Activated CD8-positive, alpha-beta memory T cell treated with anti-CD3 and anti-CD28 coated beads for 48 hours (primary cell): ENCODE results near the gene SPSB3.
"Not testable (repeated sequence)": the region's sequence is repeated elsewhere in the genome, so short reads cannot be mapped to it uniquely, and the experiment has no call there.

ENCODE experiments used
- DNase-seq, 3 experiments: peaks; one replicate each; pipeline ENCODE4 v3.0.0-alpha.2; 2020; ENCODE audit warnings: low read depth in 2 of 3, low spot score in 2 of 3

SPSB3 gene

DNA sequence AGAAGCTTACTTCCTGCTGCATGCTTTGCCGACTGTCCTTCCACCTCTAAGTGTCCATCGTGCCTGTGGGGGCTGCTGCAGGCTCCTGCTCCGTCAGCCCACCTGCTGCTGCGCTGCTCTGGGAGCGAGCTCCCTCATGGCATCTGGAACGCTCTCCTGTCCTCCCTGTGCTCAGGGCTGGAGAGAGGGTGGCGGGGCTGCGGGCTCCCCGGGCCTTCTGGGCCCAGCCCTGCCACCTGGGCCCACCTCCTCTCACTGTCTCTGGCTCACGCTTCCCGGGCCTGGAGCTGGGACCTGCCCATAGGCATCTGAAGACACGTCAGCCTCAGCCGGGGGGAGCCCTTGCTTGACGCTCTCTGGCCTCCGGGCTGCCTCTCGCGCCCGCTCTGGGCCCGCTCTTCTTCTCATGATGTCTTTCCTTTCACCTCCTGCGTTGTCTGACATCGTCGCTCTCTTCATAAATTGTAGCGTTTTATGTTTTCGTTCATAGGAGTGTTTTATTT lies 38.0 kb downstream of the SPSB3 start:
- no peak for DNase-seq

DNA sequence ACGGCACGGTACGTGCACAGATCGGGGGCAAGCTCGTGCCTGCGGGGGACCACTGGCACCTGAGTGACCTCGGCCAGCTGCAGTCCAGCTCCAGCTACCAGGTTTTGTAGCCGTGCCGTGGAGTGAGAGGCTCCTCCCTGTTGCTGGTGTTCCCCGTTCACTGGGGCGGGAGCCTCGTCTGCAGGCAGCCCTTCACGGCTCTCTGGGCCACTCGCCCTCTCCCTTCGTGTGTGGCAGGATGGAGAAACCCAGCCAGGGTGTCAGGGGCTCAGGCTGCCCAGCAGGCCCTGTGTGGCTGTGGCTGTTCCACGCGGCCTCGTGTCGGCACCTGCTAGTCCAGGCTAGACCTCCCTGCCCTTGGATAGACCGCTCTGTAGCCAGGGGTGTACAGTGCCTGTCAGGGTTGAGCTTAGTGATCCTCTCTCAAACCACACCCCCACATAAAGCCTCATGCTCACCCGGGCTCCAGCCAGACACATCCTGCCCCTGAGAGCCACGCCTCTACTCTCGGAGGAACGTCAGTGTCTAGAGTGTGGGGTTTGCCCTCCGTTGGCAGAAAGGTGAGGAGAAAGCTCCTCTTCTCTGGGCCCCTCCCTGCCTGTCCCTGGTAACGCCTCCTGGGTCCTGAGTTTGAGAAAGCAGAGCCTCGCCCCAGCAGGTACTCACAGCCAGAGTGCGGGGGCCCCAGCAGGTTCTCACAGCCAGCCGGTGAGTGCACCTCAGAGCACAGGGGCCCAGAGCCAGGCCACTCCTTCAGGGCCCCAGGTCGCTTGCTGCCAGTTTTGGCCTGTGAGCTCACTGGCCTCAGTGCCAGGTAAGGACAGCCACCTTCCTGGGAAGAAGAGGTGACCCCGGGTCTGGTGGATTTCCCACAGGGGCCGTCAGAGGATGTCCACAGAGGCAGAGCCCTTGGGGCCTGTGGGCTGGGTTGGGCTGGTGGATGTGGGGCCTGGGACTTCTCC lies 38.7 kb downstream of the SPSB3 start:
- DNase-seq = no peak

DNA sequence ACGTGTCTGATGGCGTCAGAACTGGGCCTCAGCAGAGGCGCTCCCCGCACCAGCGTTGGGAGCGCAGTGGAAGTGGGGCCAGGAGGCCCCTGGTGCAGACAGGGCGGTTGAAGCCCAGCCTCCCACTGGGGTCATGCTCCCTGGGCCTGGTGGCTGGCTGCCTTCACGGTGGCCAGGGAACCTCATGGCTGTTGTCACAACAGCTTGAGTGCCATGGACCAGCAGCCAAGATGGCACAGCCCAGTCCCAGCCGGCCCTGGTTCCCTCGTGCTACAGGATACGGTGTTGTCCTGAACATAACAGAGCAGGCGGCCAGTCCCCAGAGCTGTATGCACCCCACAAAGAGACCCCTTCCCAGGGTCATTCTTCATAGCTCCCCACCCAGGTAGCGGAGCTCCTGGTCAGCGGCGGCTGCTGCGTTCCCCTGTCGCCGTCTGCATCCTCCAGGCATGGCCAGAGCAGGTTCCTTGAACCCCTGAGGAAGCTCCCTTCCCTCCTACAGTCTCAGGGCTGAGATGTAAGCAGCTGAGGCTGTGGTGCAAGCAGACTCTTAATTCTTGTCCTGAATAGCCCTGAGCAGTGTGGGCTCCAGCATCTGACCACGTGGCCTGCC lies 40.7 kb downstream of the SPSB3 start:
- no peak for DNase-seq

DNA sequence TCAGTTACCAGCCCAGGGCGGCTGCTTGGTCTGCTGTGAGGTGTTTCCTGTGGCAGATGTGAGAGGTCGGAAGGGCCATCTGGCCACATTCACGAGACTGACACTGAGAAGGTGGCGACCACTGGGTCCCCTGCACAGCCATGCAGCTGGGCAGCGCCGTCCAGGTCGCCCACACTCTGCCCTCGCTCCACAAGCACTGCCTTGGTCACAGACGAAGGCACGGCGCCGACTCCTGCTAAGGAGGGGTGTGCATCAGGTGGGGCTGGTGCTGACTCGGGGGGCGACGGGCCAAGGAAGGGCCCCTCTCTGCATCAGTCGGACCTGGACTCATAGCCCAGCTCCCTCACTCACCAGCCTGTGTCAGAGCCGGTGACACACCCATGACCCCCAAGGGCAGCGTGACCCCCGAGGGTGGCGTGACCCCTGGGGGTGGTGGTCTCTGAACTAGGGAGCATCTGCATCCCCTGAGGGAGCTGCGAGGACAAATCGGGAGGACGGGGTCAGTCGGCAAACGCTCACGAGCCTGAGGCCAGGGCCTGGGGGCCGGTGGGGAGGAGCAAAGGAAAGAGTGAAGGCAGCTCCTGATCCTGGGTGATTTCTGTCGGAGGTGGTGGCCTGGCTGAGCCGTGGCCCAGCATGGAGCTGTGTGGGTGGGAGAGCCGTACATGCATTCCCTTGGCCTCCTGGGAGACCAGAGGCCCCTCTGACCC lies 41.4 kb downstream of the SPSB3 start:
- no peak for DNase-seq

DNA sequence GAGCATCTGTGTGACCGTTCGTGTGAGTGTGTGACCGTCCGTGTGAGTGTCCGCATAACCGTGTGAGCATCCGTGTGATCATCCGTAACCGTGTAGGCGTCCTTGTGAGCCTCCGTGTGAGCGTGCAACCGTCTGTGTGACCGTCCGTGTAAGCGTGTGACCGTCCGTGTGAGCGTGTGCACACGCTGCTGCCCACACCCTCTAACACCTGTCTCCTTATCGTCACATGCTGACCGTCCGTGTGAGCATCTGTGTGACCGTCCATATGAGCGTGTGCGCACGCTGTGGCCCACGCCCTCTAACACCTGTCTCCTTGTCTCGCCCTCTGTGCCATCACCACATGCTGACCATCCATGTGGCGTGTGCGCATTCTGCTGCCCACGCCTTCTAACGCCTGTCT lies 42.1 kb downstream of the SPSB3 start:
- no peak for DNase-seq

DNA sequence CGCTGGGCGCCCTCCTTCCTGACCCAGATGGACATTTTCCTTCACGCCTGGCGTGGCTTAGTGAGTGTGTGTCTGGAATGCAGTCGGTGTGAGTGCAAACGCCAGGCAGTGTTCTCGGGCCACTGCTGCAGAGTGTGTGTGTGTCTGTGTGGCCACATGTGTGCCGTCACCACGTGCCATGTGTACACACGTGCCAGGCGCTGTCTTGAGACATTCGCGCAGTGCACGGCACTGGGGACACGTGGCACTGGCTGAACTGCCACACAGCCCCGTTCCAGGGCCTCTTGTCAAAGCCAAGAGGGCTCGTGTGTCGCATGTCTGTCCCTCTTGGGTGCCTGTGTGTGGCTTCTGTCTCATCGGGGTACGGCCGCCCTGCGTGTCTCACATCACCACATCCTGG lies 47.6 kb downstream of the SPSB3 start:
- no peak for DNase-seq

DNA sequence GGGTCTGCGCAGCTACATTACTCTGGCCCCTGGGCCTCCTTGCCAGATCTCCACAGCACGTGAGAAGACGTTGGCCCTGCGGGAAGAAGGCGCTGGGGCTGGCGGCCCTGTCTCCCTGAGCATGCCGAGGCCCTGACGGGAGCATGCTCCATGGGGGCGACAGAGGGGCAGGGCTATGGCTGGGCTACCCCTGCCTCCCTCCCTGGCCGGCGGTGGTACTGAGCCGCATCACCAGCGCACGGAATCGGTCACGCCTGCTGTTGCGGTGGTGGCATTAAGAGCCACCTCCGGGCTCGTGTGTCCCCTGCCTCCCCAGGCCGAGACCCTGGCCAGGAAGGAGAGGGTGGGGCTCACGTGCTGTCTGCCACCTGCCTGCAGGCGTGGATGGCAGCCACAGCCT lies 48.2 kb downstream of the SPSB3 start:
- no peak for DNase-seq

DNA sequence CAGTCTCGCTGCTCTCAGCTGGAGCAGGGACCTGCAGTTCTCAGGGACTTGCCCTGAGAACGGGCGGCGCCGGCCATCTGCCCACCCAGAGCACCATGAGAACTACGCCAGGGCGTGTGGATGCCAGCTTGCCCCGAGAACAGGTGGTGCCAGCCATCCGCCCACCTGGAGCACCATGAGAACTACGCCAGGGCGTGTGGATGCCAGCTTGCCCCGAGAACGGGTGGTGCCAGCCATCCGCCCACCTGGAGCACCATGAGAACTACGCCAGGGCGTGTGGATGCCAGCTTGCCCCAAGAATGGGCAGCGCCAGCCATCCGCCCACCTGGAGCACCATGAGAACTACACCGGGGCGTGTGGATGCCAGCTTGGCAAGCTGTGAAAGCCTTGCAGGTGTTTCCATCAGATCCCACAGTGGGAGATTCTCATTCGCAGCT lies 49.8 kb downstream of the SPSB3 start:
- DNase-seq = not testable (repeated sequence)

DNA sequence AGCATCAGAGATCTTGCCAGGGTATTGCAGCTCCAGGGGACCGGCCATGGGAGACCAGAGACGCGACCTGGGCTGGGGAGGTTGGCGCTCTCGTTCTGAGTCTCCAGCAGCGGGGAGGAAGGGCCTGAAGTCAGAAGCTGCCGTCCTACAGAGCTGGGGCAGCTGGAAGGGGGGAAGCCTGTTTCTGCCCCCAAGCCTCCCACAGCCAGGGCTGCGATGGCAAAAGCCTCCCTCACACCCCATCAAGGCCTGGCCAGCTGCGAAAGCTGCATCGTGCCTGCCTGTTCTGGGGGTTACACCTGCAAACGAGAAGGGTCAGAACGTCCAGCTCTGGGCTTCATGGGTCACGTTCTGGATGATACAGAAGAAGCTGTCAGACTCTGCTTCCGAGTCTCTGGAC lies 50.3 kb downstream of the SPSB3 start:
- DNase-seq = no peak

DNA sequence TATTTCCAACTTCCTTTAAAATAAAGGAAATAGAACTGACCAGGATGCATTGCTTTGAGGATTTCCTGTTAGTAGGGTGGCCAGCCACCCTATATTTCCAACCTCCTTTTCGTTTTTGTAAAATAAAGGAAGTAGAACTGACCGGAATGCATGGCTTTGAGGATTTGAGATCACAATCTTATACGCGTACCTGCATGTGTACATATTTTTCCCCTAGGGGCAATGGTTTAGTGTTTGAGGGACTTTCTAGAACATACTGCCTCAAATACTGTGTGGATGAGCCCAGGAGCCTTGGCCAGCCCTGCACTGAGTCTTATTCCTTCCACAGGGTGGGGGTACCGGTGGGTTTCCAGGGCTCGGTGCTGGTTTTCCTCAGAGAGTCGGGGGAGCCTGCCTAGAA lies 50.8 kb downstream of the SPSB3 start:
- DNase-seq = no peak

DNA sequence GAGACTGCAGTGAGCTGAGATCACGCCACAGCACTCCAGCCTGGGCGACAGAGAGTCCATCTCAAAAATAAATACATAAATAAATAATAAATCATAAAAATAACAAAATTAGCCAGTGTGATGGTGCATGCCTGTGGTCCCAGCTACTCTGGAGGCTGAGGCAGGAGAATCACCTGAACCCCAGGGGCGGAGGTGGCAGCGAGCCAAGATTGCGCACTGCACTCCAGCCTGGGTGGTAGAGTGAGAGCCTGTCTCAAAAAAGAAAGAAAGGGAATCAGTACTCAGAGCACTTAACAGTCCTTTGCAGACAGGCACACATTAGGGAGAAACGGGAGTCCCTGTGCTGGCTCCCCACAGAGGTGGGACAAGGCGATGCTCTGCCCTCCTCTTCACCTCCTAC lies 51.3 kb downstream of the SPSB3 start:
- DNase-seq = no peak

DNA sequence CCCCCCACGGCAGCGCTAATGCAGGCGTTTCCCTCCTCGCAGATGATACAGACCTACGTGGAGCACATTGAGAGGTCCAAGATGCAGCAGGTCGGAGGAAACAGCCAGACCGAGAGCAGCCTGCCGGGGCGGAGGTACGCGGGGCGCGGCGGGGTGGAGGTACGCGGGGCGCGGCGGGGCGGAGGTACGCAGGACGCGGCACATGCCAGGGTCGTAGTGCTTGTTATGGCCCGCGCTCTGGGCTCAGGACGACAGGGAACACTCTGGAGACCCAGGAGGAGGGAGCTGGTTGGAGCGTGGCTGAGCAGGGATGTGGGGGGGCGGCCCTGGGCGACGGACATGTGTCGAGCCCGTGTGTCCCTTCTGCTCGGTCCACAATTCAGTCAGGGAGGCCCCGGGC lies 52.9 kb downstream of the SPSB3 start:
- DNase-seq = no peak

DNA sequence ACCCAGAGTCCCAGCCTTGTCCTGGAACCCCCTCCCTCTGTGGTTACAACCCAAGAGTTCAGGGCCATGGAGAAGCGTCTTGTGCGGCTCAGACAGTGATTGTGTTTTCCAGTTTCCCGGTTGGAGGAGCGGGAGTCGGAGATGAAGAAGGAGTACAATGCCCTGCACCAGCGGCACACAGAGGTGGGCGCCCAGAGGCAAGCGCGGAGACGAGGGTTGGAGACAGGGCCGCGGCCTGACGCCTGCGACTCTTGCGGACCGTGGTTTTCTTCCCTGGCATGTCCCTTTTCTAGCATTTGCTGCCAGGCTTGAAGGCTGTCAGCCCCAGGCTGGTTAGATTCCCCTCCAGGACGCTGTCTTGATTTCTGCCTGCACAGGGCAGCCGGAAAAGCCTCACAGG lies 53.3 kb downstream of the SPSB3 start:
- DNase-seq = no peak

DNA sequence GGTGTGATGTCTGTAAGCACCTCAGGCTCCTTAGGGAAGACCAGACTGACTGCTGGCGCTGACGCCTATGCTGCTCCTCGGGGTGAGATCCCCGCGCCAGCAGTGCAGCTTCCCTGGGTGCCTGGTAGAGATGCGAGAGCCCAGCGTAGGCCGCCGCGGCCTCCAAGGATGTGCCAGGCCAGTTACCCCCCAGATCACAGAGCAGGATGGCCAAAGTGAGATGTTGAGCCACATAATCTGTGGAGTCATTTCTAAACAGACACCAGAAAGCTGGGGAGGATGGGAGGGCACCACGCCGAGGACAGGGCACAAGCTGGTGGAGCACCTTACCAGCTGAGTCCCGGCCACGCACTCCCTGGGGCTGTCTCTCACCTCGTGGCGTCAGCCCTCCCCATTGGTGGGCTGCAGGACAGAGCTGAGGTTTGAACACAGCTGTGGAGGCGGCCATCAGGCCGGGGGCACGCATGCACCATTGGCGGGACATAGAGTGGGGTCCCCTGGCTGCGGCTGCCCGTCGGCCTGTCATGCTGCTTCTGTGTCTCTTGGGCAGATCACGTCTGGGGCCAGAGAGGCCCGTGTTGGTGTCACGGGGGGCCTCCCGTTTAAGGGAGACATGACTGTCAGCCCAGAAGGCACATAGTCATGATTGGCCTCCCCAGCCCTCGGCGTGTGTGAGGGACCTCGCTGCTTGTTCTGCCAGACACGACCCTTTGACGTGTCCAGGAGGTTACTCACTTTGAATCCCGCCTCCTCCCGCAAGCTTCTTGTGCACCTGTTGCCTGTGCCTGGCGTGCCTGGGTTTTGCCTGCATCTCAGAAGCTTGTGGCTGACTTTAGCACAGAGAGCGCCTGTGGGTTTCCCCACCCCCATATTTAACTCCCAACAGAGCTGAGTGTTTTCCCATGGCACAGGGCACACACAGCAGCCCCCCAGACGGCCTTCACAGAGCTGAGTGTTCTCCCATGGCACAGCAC lies 54.4 kb downstream of the SPSB3 start:
- no peak for DNase-seq
